ENCODE data around the gene TCFL5.

Gene TCFL5

GRCh38 chr20:62805711-62806382 lies 55.8 kb downstream of the TCFL5 start:
- no peaks in the 10 kb centered on the region for H3K9me3 ChIP-seq (ENCODE audit: insufficient read depth, low read length)
- peak overlapping the region; percentile 99 for H3K4me3 ChIP-seq (ENCODE audit: low read length)
- no peak overlapping the region for H2AFZ ChIP-seq (ENCODE audit: low read depth, low read length)
- H3K27me3 ChIP-seq (ENCODE audit: low read depth, low read length), result no peaks in the 10 kb centered on the region
- TF ChIP-seq, protein P1, sequence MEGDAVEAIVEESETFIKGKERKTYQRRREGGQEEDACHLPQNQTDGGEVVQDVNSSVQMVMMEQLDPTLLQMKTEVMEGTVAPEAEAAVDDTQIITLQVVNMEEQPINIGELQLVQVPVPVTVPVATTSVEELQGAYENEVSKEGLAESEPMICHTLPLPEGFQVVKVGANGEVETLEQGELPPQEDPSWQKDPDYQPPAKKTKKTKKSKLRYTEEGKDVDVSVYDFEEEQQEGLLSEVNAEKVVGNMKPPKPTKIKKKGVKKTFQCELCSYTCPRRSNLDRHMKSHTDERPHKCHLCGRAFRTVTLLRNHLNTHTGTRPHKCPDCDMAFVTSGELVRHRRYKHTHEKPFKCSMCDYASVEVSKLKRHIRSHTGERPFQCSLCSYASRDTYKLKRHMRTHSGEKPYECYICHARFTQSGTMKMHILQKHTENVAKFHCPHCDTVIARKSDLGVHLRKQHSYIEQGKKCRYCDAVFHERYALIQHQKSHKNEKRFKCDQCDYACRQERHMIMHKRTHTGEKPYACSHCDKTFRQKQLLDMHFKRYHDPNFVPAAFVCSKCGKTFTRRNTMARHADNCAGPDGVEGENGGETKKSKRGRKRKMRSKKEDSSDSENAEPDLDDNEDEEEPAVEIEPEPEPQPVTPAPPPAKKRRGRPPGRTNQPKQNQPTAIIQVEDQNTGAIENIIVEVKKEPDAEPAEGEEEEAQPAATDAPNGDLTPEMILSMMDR (IDR thresholded peaks at IDR 0.05; ENCODE audit: low read depth, low read length), result no peak
- H3K4me1 ChIP-seq (ENCODE audit: low read length), result peaks cover 32% of the 10 kb centered on the region
- H3K79me2 ChIP-seq (ENCODE audit: low read length), result peaks cover 44% of the 10 kb centered on the region
- peak overlapping the region; percentile 100 for H3K4me2 ChIP-seq (ENCODE audit: low read length)
- H3K36me3 ChIP-seq (replicated peaks; ENCODE audit: low read depth, low read length), result peaks cover 54% of the 10 kb centered on the region
- H3K9ac ChIP-seq (ENCODE audit: low read length), result peak overlapping the region; percentile 88
- peak overlapping the region; percentile 70 for H3K27ac ChIP-seq (ENCODE audit: low read length)
- H4K20me1 ChIP-seq (ENCODE audit: insufficient read depth, low read length), result peaks cover 40% of the 10 kb centered on the region

- H3K4me3 ChIP-seq (ENCODE audit: low read length), result peak overlapping the region; percentile 99
- peaks cover 39% of the 10 kb centered on the region for H4K20me1 ChIP-seq (ENCODE audit: insufficient read depth, low read length)
- TF ChIP-seq EZH2phosphoT487 (IDR thresholded peaks at IDR 0.05; ENCODE audit: low read depth), result no peak
- TF ChIP-seq, protein P1 (IDR thresholded peaks at IDR 0.05; ENCODE audit: low read depth, low read length), result no peak
These were observed 56.4 kb downstream of the TCFL5 start for GRCh38 chr20:62805155-62805710.

DNA sequence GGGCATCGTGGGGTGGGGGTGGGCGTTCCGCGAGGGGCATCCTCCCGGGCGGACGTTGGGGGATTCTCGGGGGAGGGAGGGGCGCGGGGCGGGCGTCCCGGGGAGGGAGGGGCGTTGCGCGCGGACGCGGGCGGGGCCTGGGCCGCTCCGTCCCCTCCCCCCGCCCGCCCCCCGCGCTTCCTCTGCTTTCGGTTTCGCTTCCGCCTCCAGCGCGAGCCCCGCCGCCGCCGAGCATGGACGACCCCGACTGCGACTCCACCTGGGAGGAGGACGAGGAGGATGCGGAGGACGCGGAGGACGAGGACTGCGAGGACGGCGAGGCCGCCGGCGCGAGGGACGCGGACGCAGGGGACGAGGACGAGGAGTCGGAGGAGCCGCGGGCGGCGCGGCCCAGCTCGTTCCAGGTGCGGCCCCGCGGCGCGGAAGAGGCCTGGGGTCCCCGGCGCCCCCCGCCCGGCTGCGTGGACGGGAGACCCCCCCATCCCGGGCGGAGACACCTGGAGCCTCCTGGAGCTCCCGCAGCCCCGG lies 56.9 kb downstream of the TCFL5 start, which contains the start of gene OGFR:
Gene OGFR (plus strand): TSS at position 209 of the 528 bp plus-strand sequence. CDS start 25 bp downstream, at position 234.
- peak within 1 kb of the TSS; percentile 99 for H3K4me3 ChIP-seq (ENCODE audit: low read length)
- H3K79me2 ChIP-seq (ENCODE audit: low read length), result peaks cover 44% of the 10 kb centered on the region
- H3K9ac ChIP-seq (ENCODE audit: low read length), result peak within 1 kb of the TSS; percentile 88
- H4K20me1 ChIP-seq (ENCODE audit: insufficient read depth, low read length), result peaks cover 34% of the 10 kb centered on the region
- no peaks in the 10 kb centered on the region for H3K27me3 ChIP-seq (ENCODE audit: low read depth, low read length)
- peak within 1 kb of the TSS; percentile 63 for H2AFZ ChIP-seq (ENCODE audit: low read depth, low read length)
- H3K4me2 ChIP-seq (ENCODE audit: low read length), result peak within 1 kb of the TSS; percentile 100
- H3K36me3 ChIP-seq (replicated peaks; ENCODE audit: low read depth, low read length), result peaks cover 54% of the 10 kb centered on the region
- no peaks in the 10 kb centered on the region for H3K9me3 ChIP-seq (ENCODE audit: insufficient read depth, low read length)
- no peak for TF ChIP-seq EZH2phosphoT487 (IDR thresholded peaks at IDR 0.05; ENCODE audit: low read depth)
- TF ChIP-seq, protein P1 (IDR thresholded peaks at IDR 0.05; ENCODE audit: low read depth, low read length), result no peak
- peaks cover 32% of the 10 kb centered on the region for H3K4me1 ChIP-seq (ENCODE audit: low read length)
- peak within 1 kb of the TSS; percentile 70 for H3K27ac ChIP-seq (ENCODE audit: low read length)

More at GRCh38 chr20:62805155-62805710, 56.4 kb downstream of the TCFL5 start:
- H2AFZ ChIP-seq (ENCODE audit: low read depth, low read length), result no peak overlapping the region
- H3K36me3 ChIP-seq (replicated peaks; ENCODE audit: low read depth, low read length), result peaks cover 54% of the 10 kb centered on the region
- H3K4me1 ChIP-seq (ENCODE audit: low read length), result peaks cover 32% of the 10 kb centered on the region
- H3K9me3 ChIP-seq (ENCODE audit: insufficient read depth, low read length), result no peaks in the 10 kb centered on the region
- peak overlapping the region; percentile 88 for H3K9ac ChIP-seq (ENCODE audit: low read length)
- no peaks in the 10 kb centered on the region for H3K27me3 ChIP-seq (ENCODE audit: low read depth, low read length)
- peak overlapping the region; percentile 70 for H3K27ac ChIP-seq (ENCODE audit: low read length)
- peak overlapping the region; percentile 100 for H3K4me2 ChIP-seq (ENCODE audit: low read length)
- peaks cover 44% of the 10 kb centered on the region for H3K79me2 ChIP-seq (ENCODE audit: low read length)

DNA sequence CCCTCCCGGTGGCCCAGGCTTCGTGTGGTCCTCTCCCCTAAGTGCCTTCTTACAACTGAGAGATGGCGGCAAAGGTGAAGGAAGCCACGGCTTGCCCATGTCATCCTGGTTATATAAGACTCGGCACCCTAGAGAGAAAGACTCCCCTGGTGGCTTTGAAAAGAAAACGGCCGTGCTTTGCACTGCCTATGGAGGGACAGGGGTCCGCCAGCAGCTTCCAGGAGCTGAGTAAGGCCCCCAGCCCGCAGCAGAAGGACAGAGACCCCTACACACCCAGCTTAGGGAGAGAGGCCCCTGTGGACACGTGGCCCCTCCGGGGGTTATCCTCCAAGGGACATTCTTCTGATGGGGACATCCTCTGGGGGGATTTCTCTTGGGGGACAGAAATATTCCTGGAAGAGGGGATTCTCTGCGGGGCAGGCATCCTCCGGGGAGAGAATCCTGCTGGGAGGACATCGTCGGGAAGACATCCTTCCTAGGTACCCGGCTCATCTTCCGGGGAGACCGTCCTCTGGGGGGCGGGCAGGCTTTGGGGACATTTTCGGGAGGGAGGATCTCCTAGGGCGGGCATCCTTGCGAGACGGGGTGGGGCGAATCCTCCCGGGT lies 57.5 kb downstream of the TCFL5 start:
- Histone ChIP-seq H4K20me1 (ENCODE audit: insufficient read depth, low read length) (peaks cover 28% of the 10 kb centered on the region), H3K9ac (ENCODE audit: low read length) (peak overlapping the region; percentile 65), H3K27me3 (ENCODE audit: low read depth, low read length) (no peaks in the 10 kb centered on the region), H3K4me1 (ENCODE audit: low read length) (peaks cover 32% of the 10 kb centered on the region), H3K79me2 (ENCODE audit: low read length) (peaks cover 41% of the 10 kb centered on the region), H3K36me3 (replicated peaks; ENCODE audit: low read depth, low read length) (peaks cover 54% of the 10 kb centered on the region), H3K4me3 (ENCODE audit: low read length) (peak overlapping the region; percentile 99), H3K9me3 (ENCODE audit: insufficient read depth, low read length) (no peaks in the 10 kb centered on the region), H3K4me2 (ENCODE audit: low read length) (peak overlapping the region; percentile 79), H2AFZ (ENCODE audit: low read depth, low read length) (peak overlapping the region; percentile 63), H3K27ac (ENCODE audit: low read length) (peak overlapping the region; percentile 29)
- TF ChIP-seq, protein P1 (IDR thresholded peaks at IDR 0.05; ENCODE audit: low read depth, low read length), result no peak; the same call in none of the 2 replicates
- no peak for TF ChIP-seq EZH2phosphoT487 (IDR thresholded peaks at IDR 0.05; ENCODE audit: low read depth)

All from OCI-LY3 (cell line).